HUES6 (cell line): ENCODE measurements around the gene EMX1.

Source experiments
- H3K27ac ChIP-seq: 2 replicates; pipeline ENCODE4 v1.7.0; 2013; ENCODE audit warnings: low read depth, mild to moderate bottlenecking, low read length, inconsistent platforms
- H3K27me3 ChIP-seq: 2 replicates; pipeline ENCODE4 v1.6.1; 2013; ENCODE audit warnings: low read length; ENCODE audit not compliant: control insufficient read depth, insufficient read depth
- H3K36me3 ChIP-seq: 2 replicates; pipeline ENCODE4 v1.6.1; 2013; ENCODE audit warnings: low read length; ENCODE audit not compliant: control insufficient read depth, insufficient read depth
- H3K4me1 ChIP-seq: 2 replicates; pipeline ENCODE4 v1.6.1; 2013; ENCODE audit warnings: low read length; ENCODE audit not compliant: control insufficient read depth, insufficient read depth
- H3K4me3 ChIP-seq: 2 replicates; pipeline ENCODE4 v1.5.1; 2013; ENCODE audit warnings: low read depth, low read length
- H3K9ac ChIP-seq: one replicate; pipeline ENCODE4 v1.6.1; 2013; ENCODE audit warnings: mild to moderate bottlenecking, low read length
- H3K9me3 ChIP-seq: 2 replicates; pipeline ENCODE4 v1.6.1; 2013; ENCODE audit warnings: low read depth, low read length; ENCODE audit not compliant: control insufficient read depth, insufficient read depth

EMX1 gene

GRCh38 chr2:72926811-72927465, 9.6 kb downstream of the EMX1 start:
- H3K9ac ChIP-seq, result no peak overlapping the region
- peaks cover 27% of the 10 kb centered on the region for H3K4me1 ChIP-seq
- H3K4me3 ChIP-seq, result no peak overlapping the region
- H3K27me3 ChIP-seq, result peaks cover 100% of the 10 kb centered on the region
- no peak overlapping the region for H3K27ac ChIP-seq
- H3K36me3 ChIP-seq, result no peaks in the 10 kb centered on the region
- no peaks in the 10 kb centered on the region for H3K9me3 ChIP-seq

GRCh38 chr2:72927619-72928550, 10.6 kb downstream of the EMX1 start:
- Histone ChIP-seq H3K9me3 (no peaks in the 10 kb centered on the region), H3K9ac (no peak overlapping the region), H3K4me3 (no peak overlapping the region), H3K27ac (no peak overlapping the region), H3K27me3 (peaks cover 100% of the 10 kb centered on the region), H3K4me1 (peaks cover 27% of the 10 kb centered on the region), H3K36me3 (no peaks in the 10 kb centered on the region)

- H3K27me3 ChIP-seq, result peaks cover 100% of the 10 kb centered on the region
- H3K27ac ChIP-seq, result no peak overlapping the region
- H3K4me1 ChIP-seq, result peaks cover 20% of the 10 kb centered on the region
- no peak overlapping the region for H3K9ac ChIP-seq
- H3K4me3 ChIP-seq, result no peak overlapping the region
- H3K9me3 ChIP-seq, result no peaks in the 10 kb centered on the region
- no peaks in the 10 kb centered on the region for H3K36me3 ChIP-seq
These were observed 11.7 kb downstream of the EMX1 start for GRCh38 chr2:72929010-72929409.

GRCh38 chr2:72931280-72931910, 14.1 kb downstream of the EMX1 start:
- no peak overlapping the region for H3K9ac ChIP-seq
- no peak overlapping the region for H3K4me3 ChIP-seq

GRCh38 chr2:72932045-72932740, 14.9 kb downstream of the EMX1 start:
- H3K27ac ChIP-seq, result no peak overlapping the region
- no peak overlapping the region for H3K4me3 ChIP-seq
- H3K27me3 ChIP-seq, result peaks cover 94% of the 10 kb centered on the region
- H3K9ac ChIP-seq, result no peak overlapping the region
- H3K9me3 ChIP-seq, result no peaks in the 10 kb centered on the region
- peaks cover 4% of the 10 kb centered on the region; the same call in 1 of the 2 replicates for H3K4me1 ChIP-seq
- H3K36me3 ChIP-seq, result no peaks in the 10 kb centered on the region

More at GRCh38 chr2:72931280-72931910, 14.1 kb downstream of the EMX1 start:
- no peaks in the 10 kb centered on the region for H3K9me3 ChIP-seq
- no peak overlapping the region for H3K27ac ChIP-seq
- H3K4me1 ChIP-seq, result peaks cover 8% of the 10 kb centered on the region; the same call in 1 of the 2 replicates
- no peaks in the 10 kb centered on the region for H3K36me3 ChIP-seq
- peaks cover 99% of the 10 kb centered on the region for H3K27me3 ChIP-seq

- Histone ChIP-seq H3K36me3 (no peaks in the 10 kb centered on the region), H3K4me1 (peaks cover 4% of the 10 kb centered on the region; the same call in 1 of the 2 replicates), H3K27ac (no peak overlapping the region), H3K9me3 (no peaks in the 10 kb centered on the region), H3K27me3 (peaks cover 88% of the 10 kb centered on the region), H3K9ac (no peak overlapping the region), H3K4me3 (no peak overlapping the region)
These were observed 15.5 kb downstream of the EMX1 start for GRCh38 chr2:72932805-72933204.

GRCh38 chr2:72933207-72933606, 15.9 kb downstream of the EMX1 start:
- no peak overlapping the region for H3K9ac ChIP-seq
- H3K36me3 ChIP-seq, result no peaks in the 10 kb centered on the region
- no peaks in the 10 kb centered on the region for H3K9me3 ChIP-seq
- peaks cover 84% of the 10 kb centered on the region for H3K27me3 ChIP-seq
- H3K4me3 ChIP-seq, result no peak overlapping the region
- H3K4me1 ChIP-seq, result peaks cover 4% of the 10 kb centered on the region; the same call in 1 of the 2 replicates
- H3K27ac ChIP-seq, result no peak overlapping the region

- Histone ChIP-seq H3K27me3 (peaks cover 79% of the 10 kb centered on the region), H3K27ac (no peak overlapping the region), H3K9ac (no peak overlapping the region)
These were observed 16.4 kb downstream of the EMX1 start for GRCh38 chr2:72933646-72934151.

GRCh38 chr2:72934683-72935610, 17.6 kb downstream of the EMX1 start:
- Histone ChIP-seq H3K4me1 (peaks cover 4% of the 10 kb centered on the region; the same call in 1 of the 2 replicates), H3K4me3 (no peak overlapping the region), H3K27ac (no peak overlapping the region), H3K36me3 (no peaks in the 10 kb centered on the region), H3K9ac (no peak overlapping the region), H3K9me3 (no peaks in the 10 kb centered on the region), H3K27me3 (peaks cover 75% of the 10 kb centered on the region)

More at GRCh38 chr2:72933646-72934151, 16.4 kb downstream of the EMX1 start:
- Histone ChIP-seq H3K9me3 (no peaks in the 10 kb centered on the region), H3K4me3 (no peak overlapping the region), H3K36me3 (no peaks in the 10 kb centered on the region), H3K4me1 (peaks cover 4% of the 10 kb centered on the region; the same call in 1 of the 2 replicates)

GRCh38 chr2:72935611-72935957, 18.3 kb downstream of the EMX1 start:
- H3K27me3 ChIP-seq, result peaks cover 68% of the 10 kb centered on the region
- no peak overlapping the region for H3K27ac ChIP-seq
- no peaks in the 10 kb centered on the region for H3K9me3 ChIP-seq
- H3K4me1 ChIP-seq, result peaks cover 7% of the 10 kb centered on the region
- H3K36me3 ChIP-seq, result no peaks in the 10 kb centered on the region
- no peak overlapping the region for H3K9ac ChIP-seq
- no peak overlapping the region for H3K4me3 ChIP-seq
